H1 (cell line): ENCODE measurements around the gene PHKG2. TPM values are rescaled to one million over a fixed set of nuclear protein-coding genes. Genes with fewer than 3 reads are reported as not detected.

Experiments
- CTCF ChIA-PET: fragments of 300-600 bp; sonication (Branson Sonifier 250); formaldehyde crosslinking; loops from one replicate; lab custom pipeline; 2021; ENCODE audit not compliant: partially characterized antibody; lab: Charles Lee
- POLR2A ChIA-PET: fragments of 300-600 bp; sonication (Branson Sonifier 250); formaldehyde crosslinking; loops from one replicate; lab custom pipeline; 2021; ENCODE audit warnings: inconsistent platforms; ENCODE audit not compliant: partially characterized antibody; lab: Charles Lee
- DNase-seq, 2 experiments: peaks; one replicate each; pipeline versions ENCODE4 v3.0.0 to v3.0.0-alpha.2; 2010 to 2022; ENCODE audit warnings: low spot score in 2 of 2, low read depth in 1 of 2, mixed read lengths in 1 of 2
- FAIRE-seq: peaks from 2 replicates; lab custom pipeline; 2011; peaks lifted over from hg19 to GRCh38; lab: Jason Lieb, UNC
- H2AFZ ChIP-seq: 2 replicates; pipeline ENCODE4 v1.8.1; 2012; ENCODE audit warnings: low read length, inconsistent platforms
- H2AK5ac ChIP-seq: 2 replicates; pipeline ENCODE4 v1.6.1; 2013; ENCODE audit warnings: low read depth, low read length
- H2BK120ac ChIP-seq: replicated peaks from 2 replicates; pipeline ENCODE3; 2013; ENCODE audit warnings: low read depth, low read length, inconsistent platforms
- H2BK12ac ChIP-seq: 2 replicates; pipeline ENCODE4 v1.6.1; 2013; ENCODE audit warnings: low read depth, low read length
- H2BK15ac ChIP-seq: 2 replicates; pipeline ENCODE4 v1.6.1; 2013; ENCODE audit warnings: low read length
- H2BK20ac ChIP-seq: 2 replicates; pipeline ENCODE4 v1.6.1; 2013; ENCODE audit warnings: low read length
- H2BK5ac ChIP-seq: 2 replicates; pipeline ENCODE4 v1.6.1; 2013; ENCODE audit warnings: low read depth, low read length
- H3K14ac ChIP-seq: 2 replicates; pipeline ENCODE4 v1.6.1; 2013; ENCODE audit warnings: inconsistent platforms; ENCODE audit not compliant: insufficient read length
- H3K18ac ChIP-seq: 2 replicates; pipeline ENCODE4 v1.6.1; 2013; ENCODE audit warnings: low read length; ENCODE audit errors: extremely low read depth
- H3K23ac ChIP-seq: 2 replicates; pipeline ENCODE4 v1.6.1; 2013; ENCODE audit warnings: inconsistent platforms; ENCODE audit not compliant: insufficient read length
- H3K23me2 ChIP-seq: 2 replicates; pipeline ENCODE4 v1.6.1; 2013; ENCODE audit warnings: low read depth, low read length
- H3K27ac ChIP-seq: 2 replicates; pipeline ENCODE4 v1.6.1; 2011; ENCODE audit warnings: low read depth, low read length, inconsistent platforms
- H3K27me3 ChIP-seq, 4 experiments: replicated peaks in 1 of 4; 1 replicate in 1 of 4; 2 replicates in 3 of 4; pipeline versions ENCODE4 v1.6.1 to v1.8.1; 2011 to 2013; ENCODE audit warnings: low read length in 3 of 4, mild to moderate bottlenecking in 3 of 4, inconsistent platforms in 2 of 4, mixed read lengths in 2 of 4, moderate library complexity in 1 of 4; ENCODE audit not compliant: control insufficient read depth in 3 of 4, insufficient read depth in 3 of 4; ENCODE audit errors: extremely low read depth in 1 of 4
- H3K36me3 ChIP-seq, 4 experiments: 2 replicates each; pipeline versions ENCODE4 v1.6.1 to v1.8.1; 2011 to 2013; ENCODE audit warnings: mild to moderate bottlenecking in 4 of 4, low read length in 3 of 4, moderate library complexity in 2 of 4, control low read depth in 1 of 4, inconsistent platforms in 1 of 4; ENCODE audit not compliant: insufficient read depth in 4 of 4, control insufficient read depth in 2 of 4
- H3K4ac ChIP-seq: replicated peaks from 2 replicates; pipeline ENCODE3; 2013; ENCODE audit warnings: low read length, low read depth, mixed read lengths, inconsistent platforms; ENCODE audit not compliant: insufficient read length
- H3K4me1 ChIP-seq, 4 experiments: replicated peaks in 1 of 4; 1 replicate in 1 of 4; 2 replicates in 3 of 4; pipeline versions ENCODE4 v1.6.1 to v1.8.1; 2011 to 2013; ENCODE audit warnings: low read length in 3 of 4, inconsistent platforms in 2 of 4, mixed read lengths in 1 of 4; ENCODE audit not compliant: insufficient read depth in 4 of 4, control insufficient read depth in 3 of 4
- H3K4me2 ChIP-seq, 2 experiments: 2 replicates each; pipeline versions ENCODE4 v1.6.1 to v1.8.1; 2011 to 2013; ENCODE audit warnings: low read depth in 2 of 2, low read length in 2 of 2, control low read depth in 1 of 2, inconsistent platforms in 1 of 2, mild to moderate bottlenecking in 1 of 2; ENCODE audit not compliant: insufficient read depth in 1 of 2
- H3K4me3 ChIP-seq, 4 experiments: fragments of 200-600, 300-600 bp in 1 of 4; sonication (generic), shearing (Covaris generic), sonication (Bioruptor Twin) in 1 of 4; 2 replicates each; pipeline versions ENCODE4 v1.5.1 to v1.8.1; 2011 to 2016; ENCODE audit warnings: low read length in 4 of 4, low read depth in 3 of 4, control low read depth in 2 of 4, inconsistent platforms in 2 of 4, mild to moderate bottlenecking in 2 of 4, mixed read lengths in 1 of 4, moderate library complexity in 1 of 4; ENCODE audit not compliant: insufficient read depth in 2 of 4; ENCODE audit errors: extremely low read depth in 1 of 4
- H3K56ac ChIP-seq: replicated peaks from 2 replicates; pipeline ENCODE3; 2013; ENCODE audit warnings: low read depth, mild to moderate bottlenecking, mixed read lengths, low read length, inconsistent platforms; ENCODE audit not compliant: insufficient read length
- H3K79me1 ChIP-seq: 2 replicates; pipeline ENCODE4 v1.6.1; 2013; ENCODE audit warnings: low read depth, low read length, control low read depth
- H3K79me2 ChIP-seq, 2 experiments: 2 replicates each; pipeline versions ENCODE4 v1.6.1 to v1.8.1; 2012 to 2013; ENCODE audit warnings: low read length in 2 of 2, mild to moderate bottlenecking in 2 of 2, inconsistent platforms in 1 of 2; ENCODE audit not compliant: insufficient read depth in 2 of 2, control insufficient read depth in 1 of 2
- H3K9ac ChIP-seq, 4 experiments: replicated peaks in 1 of 4; 1 replicate in 1 of 4; 2 replicates in 3 of 4; pipeline versions ENCODE4 v1.6.1 to v1.8.1; 2011 to 2013; ENCODE audit warnings: low read depth in 3 of 4, low read length in 3 of 4, control low read depth in 2 of 4, mild to moderate bottlenecking in 2 of 4, moderate library complexity in 2 of 4, inconsistent platforms in 1 of 4; ENCODE audit errors: extremely low read depth in 1 of 4
- H3K9me3 ChIP-seq, 2 experiments: 2 replicates each; pipeline versions ENCODE4 v1.6.1 to v1.8.1; 2012 to 2013; ENCODE audit warnings: mild to moderate bottlenecking in 2 of 2, moderate library complexity in 2 of 2, control low read depth in 1 of 2, inconsistent platforms in 1 of 2, low read depth in 1 of 2, low read length in 1 of 2, mixed read lengths in 1 of 2; ENCODE audit not compliant: insufficient read depth in 2 of 2
- H4K20me1 ChIP-seq, 2 experiments: replicated peaks in 1 of 2; 2 replicates each; pipeline versions ENCODE3 to v1.8.1; 2011 to 2013; ENCODE audit warnings: inconsistent platforms in 2 of 2, low read length in 2 of 2, mild to moderate bottlenecking in 1 of 2; ENCODE audit not compliant: insufficient read depth in 2 of 2, control insufficient read depth in 1 of 2
- H4K5ac ChIP-seq: 2 replicates; pipeline ENCODE4 v1.6.1; 2013; ENCODE audit warnings: low read length, low read depth, mixed read lengths, inconsistent platforms; ENCODE audit not compliant: insufficient read length
- H4K8ac ChIP-seq: 2 replicates; pipeline ENCODE4 v1.8.0; 2013; ENCODE audit warnings: mild to moderate bottlenecking, moderate library complexity, low read length, inconsistent platforms; ENCODE audit not compliant: insufficient read depth; ENCODE audit errors: extremely low read depth
- H4K91ac ChIP-seq: replicated peaks from 2 replicates; pipeline ENCODE3; 2013; ENCODE audit warnings: low read length, mixed read lengths, inconsistent platforms; ENCODE audit not compliant: insufficient read length
- EP300 ChIP-seq, 2 experiments: IDR thresholded peaks; 1 replicate in 1 of 2; 2 replicates in 1 of 2; pipeline ENCODE4 v1.6.1; 2011 to 2012; ENCODE audit warnings: low read depth in 2 of 2, low read length in 2 of 2, mild to moderate bottlenecking in 2 of 2, borderline replicate concordance in 1 of 2, inconsistent platforms in 1 of 2, moderate library complexity in 1 of 2
- EZH2 ChIP-seq: fragments of 200-600 bp; sonication (generic); IDR thresholded peaks from 2 replicates; pipeline ENCODE4 v1.7.1; 2012; ENCODE audit warnings: low read depth, mild to moderate bottlenecking, moderate library complexity, low read length, inconsistent platforms; ENCODE audit not compliant: severe bottlenecking
- RBBP5 ChIP-seq: IDR thresholded peaks from 2 replicates; pipeline ENCODE4 v1.7.1; 2012; ENCODE audit warnings: low read depth, mild to moderate bottlenecking, inconsistent platforms, low read length, moderate library complexity, borderline replicate concordance
- RXRA ChIP-seq: IDR thresholded peaks from 2 replicates; pipeline ENCODE4 v1.6.1; 2011; ENCODE audit warnings: low read depth, mild to moderate bottlenecking, low read length, moderate library complexity; ENCODE audit not compliant: insufficient read depth
- WGBS, 2 experiments: shearing (Covaris generic) in 1 of 2; methylation state at CpG; one replicate each; pipeline versions ENCODE4 v1.1.6 to v1.1.7; 2013 to 2015; ENCODE audit warnings: low lambda C conversion rate in 2 of 2, mixed read lengths in 2 of 2, inconsistent platforms in 1 of 2, low coverage in 1 of 2, missing lambda C conversion rate in 1 of 2; ENCODE audit not compliant: insufficient replicate concordance in 2 of 2, insufficient coverage in 1 of 2, insufficient read length in 1 of 2; ENCODE audit errors: extremely low coverage in 1 of 2, missing lambda C conversion rate in 1 of 2; 5-methylcytosine and 5-hydroxymethylcytosine counted together
- polyA plus RNA-seq, 7 experiments: library from polyadenylated mRNA; depleted of rRNA in 3 of 7; stranded (reverse) in 5 of 7; unstranded in 2 of 7; fragments of >200 nt in 5 of 7; fragments of 200-250 nt in 2 of 7; gene quantifications; 1 replicate in 5 of 7; 2 replicates in 1 of 7; 4 replicates in 1 of 7; pipeline versions ENCODE4 v1.2.1 to v1.2.3, GENCODE V29; 2011 to 2013; ENCODE audit warnings: missing spikeins in 2 of 7, mixed read lengths in 2 of 7
- total RNA-seq: library from RNA; stranded (reverse); fragmentation: NEBNext Ultra II Directional; extraction: Animal tissue kit (Norgen Biotek cat#: 25700); gene quantifications from 2 replicates; pipeline ENCODE4 v1.2.1, GENCODE V29; 2021

PHKG2 gene
- total and polyA plus RNA-seq, 2 of the 8 experiments (the other 6 are each of a cell fraction or from before 2014, with no cell fraction given), result 36.0 to 53.4 TPM

DNA sequence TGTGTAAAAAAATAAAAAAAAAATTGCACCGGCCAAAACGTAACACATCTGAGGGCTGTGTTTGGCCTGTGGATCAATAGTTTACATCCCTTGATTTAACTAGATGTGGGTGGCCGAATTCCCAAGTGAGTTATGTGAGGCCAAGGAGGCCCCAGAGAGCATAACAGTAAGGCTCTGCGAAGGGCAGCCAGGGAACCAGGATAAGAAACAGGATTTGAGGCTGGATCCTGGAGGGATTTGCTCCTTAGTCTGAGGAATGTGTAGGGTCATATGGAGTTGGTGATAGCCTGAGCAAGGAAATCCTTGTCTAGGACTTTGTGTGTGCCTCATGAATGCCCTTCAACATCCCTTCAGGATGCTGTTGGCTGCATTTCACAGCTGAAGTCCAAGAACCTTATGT, 2.0 kb downstream of the PHKG2 start:
- H3K18ac ChIP-seq, result no peak overlapping the region
- H2BK20ac ChIP-seq, result no peak overlapping the region
- no peak overlapping the region for H3K56ac ChIP-seq
- H3K23me2 ChIP-seq, result peaks cover 7% of the 10 kb centered on the region; the same call in 1 of the 2 replicates
- peaks cover 0 to 15% of the 10 kb centered on the region in 2 experiments; a peak in 2 of 4 replicates for H3K79me2 ChIP-seq
- 86% methylated on average over 4 of the region's 4 CpGs; no CpG with 5 or more reads in 1 of the 2 experiments for WGBS, 2 experiments
- peak overlapping the region in 1 of 2 experiments; percentile 67; a peak in 1 of 4 replicates for H3K4me2 ChIP-seq
- no peak overlapping the region for H3K14ac ChIP-seq
- peak overlapping the region in 1 of 4 experiments; percentile 17; a peak in 1 of 7 replicates for H3K9ac ChIP-seq
- H4K5ac ChIP-seq, result no peak overlapping the region
- no peak overlapping the region for H3K4me3 ChIP-seq
- H3K9me3 ChIP-seq, result no peaks in the 10 kb centered on the region
- H2BK5ac ChIP-seq, result no peak overlapping the region
- H3K27me3 ChIP-seq, result no peaks in the 10 kb centered on the region
- peaks cover 0 to 4% (median 0%) of the 10 kb centered on the region in 4 experiments; a peak in 2 of 7 replicates for H3K4me1 ChIP-seq
- H4K20me1 ChIP-seq, result peaks cover 3 to 7% of the 10 kb centered on the region in 2 experiments
- H2BK15ac ChIP-seq, result no peak overlapping the region
- H3K27ac ChIP-seq, result no peak overlapping the region
- ChIA-PET POLR2A (interaction anchor here (0.5 to 7.1 kb wide), 10 partner anchors 9 to 299 kb away, joined by 3 to 92 read pairs (median 5); partner anchors contain the start of genes CFAP119 and RNF40), CTCF (interaction anchor here (0.6 kb wide), 1 partner anchor 253 kb away, joined by 3 read pairs; no protein-coding TSS in a partner anchor)
- H3K4ac ChIP-seq, result no peak overlapping the region
- H3K79me1 ChIP-seq, result peaks cover 8% of the 10 kb centered on the region; the same call in 1 of the 2 replicates
- no peak overlapping the region for H3K23ac ChIP-seq
- no peak overlapping the region for H4K8ac ChIP-seq
- no peak for DNase-seq
- no peak for FAIRE-seq
- no peak overlapping the region for H2BK120ac ChIP-seq
- no peak overlapping the region for H4K91ac ChIP-seq
- no peak overlapping the region for H2AFZ ChIP-seq
- peaks cover 6 to 24% (median 19%) of the 10 kb centered on the region in 4 experiments; a peak in 5 of 8 replicates for H3K36me3 ChIP-seq
- no peak overlapping the region for H2BK12ac ChIP-seq
- H2AK5ac ChIP-seq, result no peak overlapping the region
- no peak for TF ChIP-seq EP300 (IDR thresholded peaks at IDR 0.05; ENCODE audit: borderline replicate concordance in 1 of 2, low read depth in 2 of 2, low read length in 2 of 2)
- TF ChIP-seq RBBP5, result no peak
- TF ChIP-seq RXRA, result no peak
- no peak for TF ChIP-seq EZH2
